Effector CD8-positive, alpha-beta T cell (primary cell): Measurements from ENCODE around the gene C10orf88.
A peak's percentile ranks its signal among the peaks of the same experiment; 100 is the strongest.
"Not testable (repeated sequence)": the region's sequence is repeated elsewhere in the genome, so short reads cannot be mapped to it uniquely, and the experiment has no call there.

Source experiments
- DNase-seq: peaks from one replicate; lab custom pipeline; 2025; lab: John Stamatoyannopoulos, UW

The C10orf88 gene

DNA sequence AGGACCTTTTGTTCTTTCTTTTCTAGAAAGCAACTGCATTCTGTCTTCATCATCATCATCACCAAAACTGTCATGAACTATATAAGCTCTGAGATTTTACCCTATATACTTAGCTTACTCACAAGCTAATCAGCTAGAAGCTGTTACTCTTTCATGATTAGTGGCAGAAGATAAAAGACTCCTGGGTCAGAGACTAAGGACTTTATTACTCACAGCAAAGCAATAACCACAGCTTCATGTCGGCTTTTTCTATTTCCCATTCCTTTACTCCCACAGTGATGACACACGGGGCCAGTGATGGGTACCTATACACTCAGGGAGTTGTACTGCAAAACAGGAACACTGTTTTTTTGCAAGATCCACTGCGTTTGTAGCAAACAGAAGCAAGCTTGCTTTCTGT lies 8.4 kb upstream of the C10orf88 start:
- DNase-seq, result no peak

DNA sequence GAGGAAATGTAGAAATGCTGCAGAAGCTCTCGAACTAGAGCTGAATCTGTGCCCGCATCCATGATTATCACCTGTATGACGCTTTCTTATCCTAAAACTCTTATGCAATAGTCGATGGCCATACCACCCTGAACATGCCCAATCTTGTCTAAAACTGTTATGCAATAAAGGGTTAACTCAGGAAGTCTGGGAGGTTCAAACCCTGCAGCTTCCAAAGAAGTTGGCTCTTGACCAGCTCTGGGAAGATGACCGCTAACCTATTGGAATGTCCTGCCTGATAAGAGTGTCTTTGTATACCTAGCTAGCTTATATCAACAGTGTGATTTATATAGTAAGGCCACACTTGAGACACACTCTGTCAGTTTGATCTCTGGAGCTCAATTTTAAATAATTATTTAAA lies 3.4 kb upstream of the C10orf88 start:
- DNase-seq, result no peak

DNA sequence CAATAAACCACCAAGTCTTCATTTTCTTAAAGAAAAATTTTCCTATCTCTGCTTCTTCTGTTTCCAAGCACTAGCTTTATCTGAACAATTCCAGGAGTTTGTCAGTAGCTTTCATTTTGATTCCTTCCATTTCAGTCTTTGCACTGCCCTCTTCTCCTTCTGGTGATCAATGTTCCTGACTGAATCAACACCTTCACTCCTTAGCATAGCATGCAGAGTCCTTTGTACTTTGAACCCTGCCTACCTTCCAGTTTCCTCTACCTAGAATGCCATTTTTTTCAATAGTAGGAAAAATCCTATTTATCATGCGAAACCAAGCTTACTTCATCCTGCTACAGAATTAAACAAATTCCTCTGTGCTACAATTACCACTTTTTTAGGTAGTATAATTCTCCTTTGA lies 1.9 kb upstream of the C10orf88 start:
- no peak for DNase-seq

DNA sequence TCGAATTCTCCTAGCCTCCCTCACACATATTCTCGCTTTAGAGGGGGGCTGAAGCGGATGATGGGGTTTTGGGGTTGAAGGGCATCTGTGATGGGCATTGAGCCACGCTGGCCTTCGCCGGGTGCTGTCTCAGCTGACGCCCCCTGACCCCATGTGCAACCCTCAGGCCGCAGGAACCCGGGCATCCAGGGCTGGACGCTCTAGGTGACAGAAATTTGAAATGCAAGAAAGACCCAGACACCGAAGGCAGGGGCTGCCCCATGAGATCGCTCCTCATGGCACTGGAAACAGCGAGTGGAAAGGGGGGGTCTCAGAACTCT lies 664 bp upstream of the C10orf88 start:
- DNase-seq, result no peak

DNA sequence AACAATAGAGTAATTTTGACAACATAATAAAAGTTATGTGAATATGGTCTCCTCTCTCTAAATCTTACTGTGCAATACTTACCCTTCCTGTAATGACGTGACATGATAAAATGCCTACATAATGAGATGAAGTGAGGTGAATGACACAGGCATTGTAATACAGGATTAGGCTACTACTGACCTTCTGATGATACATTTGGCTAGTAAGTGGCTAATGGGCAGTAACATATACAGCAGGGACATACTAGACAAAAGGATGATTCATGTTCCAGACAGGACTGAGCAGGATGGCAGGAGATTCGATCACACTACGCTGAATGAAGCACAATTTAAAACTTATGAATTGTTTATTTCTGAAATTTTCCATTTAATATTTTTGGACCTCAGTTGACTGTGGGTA lies 4.7 kb downstream of the C10orf88 start:
- DNase-seq, result no peak

DNA sequence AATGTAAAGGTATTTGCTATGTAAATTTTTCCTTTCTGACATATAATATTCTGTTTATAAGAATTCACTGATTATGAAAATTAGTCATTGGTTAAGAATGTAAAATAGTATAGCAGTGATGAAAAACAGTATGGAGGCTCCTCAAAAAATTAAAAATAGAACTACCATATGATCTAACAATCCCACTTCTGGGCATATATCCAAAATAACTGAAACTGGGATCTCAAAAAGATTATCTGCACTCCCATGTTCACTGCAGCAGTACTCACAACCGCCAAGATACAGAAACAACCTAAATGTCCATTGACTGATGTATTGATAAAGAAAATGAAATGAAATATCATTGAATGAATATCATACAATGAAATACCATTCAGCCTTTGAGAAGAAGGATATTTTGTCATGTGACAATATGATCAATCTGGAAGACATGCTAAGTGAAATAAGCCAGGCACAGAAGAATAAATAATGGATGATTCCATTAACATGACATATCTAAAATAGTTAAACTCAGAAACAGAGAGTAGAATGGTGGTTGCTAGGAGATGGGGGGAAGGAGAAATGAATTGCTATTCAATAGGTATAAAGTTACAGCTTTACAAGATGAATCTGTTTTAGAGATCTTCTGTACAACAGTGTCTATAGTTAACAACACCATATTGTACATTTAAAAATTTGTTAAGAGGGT lies 14.0 kb downstream of the C10orf88 start:
- no peak for DNase-seq

DNA sequence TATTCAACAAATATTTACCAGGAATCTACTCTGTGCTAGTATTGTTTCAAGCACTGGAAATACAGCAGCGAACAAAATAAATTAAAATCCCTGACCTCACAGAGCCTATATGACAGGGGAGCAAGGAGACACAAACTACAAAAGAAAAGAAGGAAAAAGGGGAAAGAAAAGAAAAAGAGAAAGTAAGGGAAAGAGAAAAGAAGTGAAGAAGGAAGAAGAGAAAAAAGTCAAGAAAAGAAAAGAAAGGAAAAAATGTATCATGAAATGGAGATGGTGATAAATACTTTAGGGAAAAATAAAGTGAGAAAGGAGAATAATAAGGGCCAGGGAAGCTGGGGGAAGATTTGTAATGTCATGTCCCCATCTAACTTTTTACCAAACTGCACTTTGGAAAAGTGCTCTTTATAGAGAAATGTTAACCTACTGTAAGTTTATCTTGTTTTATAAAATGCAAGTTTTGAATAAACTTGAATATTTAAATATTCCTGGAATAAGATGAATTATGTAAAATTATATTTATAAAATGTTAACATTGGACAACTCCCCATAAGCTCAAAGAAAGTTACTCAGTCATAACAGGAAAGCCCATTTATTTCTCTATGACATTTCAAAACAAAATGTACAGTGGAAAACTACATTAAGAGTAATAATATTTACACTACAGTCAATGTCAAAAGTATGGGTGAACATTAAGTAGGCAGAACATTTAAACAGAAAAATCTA lies 14.7 kb downstream of the C10orf88 start:
- no peak for DNase-seq

DNA sequence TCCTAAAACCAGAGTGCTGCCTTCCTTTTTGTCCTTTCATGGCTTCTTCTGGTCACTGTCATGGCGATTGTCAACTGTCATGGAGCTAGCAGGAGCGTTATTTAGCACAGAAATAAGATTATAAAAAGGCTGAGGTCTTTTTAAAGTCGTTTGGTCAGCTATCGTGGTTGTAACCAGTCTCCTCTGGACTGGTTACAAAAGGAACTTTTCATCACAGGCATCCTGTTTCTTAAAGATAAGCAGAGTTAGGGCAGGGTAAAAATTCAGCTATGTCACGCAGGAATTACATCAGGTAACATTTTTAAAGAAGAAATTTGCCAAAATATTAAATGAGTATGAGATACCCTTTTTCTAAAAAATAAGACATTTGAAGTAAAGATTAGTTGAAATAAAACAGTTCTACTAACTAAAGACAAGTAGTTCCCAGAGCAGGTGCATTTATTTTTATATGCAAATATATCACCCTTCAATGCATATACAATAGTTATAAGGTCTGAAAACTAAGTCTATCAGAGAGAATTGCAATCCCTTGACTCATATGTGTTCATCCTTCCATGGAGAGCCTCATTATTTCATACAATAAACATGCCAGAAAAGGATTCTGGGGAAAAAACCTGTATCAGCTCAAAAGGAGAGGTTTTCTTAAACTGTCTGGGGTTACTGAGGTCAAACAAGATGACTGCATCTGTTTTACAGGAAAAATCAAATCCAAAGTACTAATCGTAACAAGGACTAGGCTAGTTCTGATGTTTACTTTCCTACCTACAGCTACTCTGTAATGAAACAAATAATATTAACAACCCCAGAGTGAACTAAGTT lies 22.7 kb downstream of the C10orf88 start:
- DNase-seq, result no peak

DNA sequence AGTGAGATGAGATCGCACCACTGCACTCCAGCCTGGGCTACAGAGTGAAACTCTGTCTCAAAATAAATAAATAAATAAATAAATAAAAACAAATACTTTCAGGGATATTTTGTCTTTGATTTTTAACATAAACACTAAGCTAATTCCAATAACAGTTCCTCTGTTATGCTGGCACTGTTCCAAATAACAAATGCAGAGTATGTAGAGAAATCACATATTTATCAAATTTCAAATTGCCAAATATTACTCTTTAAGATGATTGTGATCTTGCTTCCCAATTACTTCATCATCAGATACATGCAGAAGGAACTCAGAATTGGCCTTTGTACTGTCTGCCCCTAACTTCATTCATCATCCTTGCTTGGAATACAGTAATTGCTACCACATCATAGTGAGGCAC lies 23.9 kb downstream of the C10orf88 start:
- DNase-seq, result no peak

DNA sequence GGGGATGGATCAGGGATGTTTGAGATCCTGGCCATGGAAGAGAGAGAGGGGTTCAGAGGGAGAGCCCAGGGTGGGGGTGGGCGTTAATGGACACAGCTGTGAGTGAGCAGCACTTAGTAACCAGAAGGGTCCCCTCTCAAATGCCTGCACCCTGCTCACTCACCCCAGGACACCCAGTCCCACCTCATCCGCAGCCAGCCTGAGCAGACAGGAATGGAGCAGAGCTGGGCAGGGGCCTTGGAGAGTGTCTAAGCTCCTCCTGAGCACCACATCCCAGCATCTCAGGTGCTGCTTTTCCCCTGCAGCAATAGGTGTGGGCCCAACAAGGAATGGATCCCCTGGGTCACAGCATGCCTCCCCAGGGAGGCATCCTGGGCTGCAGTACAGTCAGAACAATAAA lies 38.3 kb downstream of the C10orf88 start:
- no peak for DNase-seq

DNA sequence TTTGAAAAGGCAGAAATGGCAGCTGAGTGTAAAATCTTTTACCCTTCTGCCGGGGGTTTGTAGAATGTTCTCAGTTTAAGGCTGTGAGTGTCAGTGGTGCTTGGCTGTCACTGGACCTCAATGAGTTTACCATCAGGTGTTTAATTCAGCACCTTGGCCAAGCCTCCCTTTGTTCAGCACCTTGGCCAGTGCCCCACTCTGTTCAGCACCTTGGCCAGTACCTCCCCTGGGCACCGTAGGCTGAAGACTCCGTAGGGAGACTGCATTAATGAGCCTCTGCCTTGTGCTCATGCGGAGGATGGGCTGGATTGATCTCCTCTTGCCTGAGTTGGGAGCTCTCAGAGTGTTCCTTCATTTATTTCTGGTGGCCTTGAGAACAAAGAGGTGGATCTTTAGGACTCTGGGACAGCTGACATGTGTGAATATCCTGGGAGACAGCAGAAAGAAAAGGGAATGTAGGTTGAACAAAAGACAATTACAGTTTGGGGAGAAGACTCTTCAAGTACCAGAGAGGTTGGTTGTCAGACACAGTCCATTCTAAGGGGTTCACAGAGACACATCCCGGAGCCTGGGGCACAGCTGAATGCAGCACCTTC lies 42.0 kb downstream of the C10orf88 start:
- DNase-seq, result peak; percentile 32

DNA sequence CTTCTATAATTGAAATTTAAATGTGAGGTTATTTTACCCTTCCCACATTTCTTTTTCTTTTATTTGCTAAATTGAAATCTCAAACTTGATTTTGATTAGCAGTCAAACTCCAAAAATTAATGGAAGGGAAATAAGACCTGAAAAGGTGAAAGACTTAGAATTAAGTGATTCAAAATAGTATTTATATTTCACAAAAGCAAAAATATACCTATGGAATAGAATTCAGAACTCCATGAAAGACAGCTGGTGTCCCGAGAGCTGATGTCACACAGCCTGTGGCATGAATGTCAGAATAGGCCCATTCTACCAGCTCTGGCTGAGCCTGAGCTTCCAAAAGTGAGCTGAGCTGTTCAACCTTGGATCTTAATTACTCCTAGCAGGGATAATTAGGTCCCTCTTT lies 43.7 kb downstream of the C10orf88 start, which contains the start of gene FAM24A:
Gene FAM24A, plus strand, starts transcription at position 301 of the 400 bp plus-strand sequence. CDS start 1,025 bp downstream, outside the sequence.
- DNase-seq, result no peak

DNA sequence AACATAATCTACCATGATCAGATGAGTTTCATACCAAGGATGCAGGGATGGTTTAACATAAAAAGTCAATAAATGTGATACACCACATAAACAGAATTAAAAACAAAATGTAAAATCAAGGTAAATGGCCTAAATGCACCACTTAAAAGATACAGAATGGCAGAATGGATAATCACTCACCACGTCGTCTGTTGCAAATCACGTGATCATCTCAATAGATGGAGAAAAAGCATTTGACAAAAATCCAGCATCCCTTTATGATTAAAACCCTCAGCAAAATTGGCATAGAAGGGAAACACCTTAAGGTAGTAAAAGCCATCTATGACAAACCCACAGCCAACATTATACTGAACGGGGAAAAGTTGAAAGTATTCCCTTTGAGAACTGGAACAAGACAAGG lies 50.2 kb downstream of the C10orf88 start:
- DNase-seq, result not testable (repeated sequence)

DNA sequence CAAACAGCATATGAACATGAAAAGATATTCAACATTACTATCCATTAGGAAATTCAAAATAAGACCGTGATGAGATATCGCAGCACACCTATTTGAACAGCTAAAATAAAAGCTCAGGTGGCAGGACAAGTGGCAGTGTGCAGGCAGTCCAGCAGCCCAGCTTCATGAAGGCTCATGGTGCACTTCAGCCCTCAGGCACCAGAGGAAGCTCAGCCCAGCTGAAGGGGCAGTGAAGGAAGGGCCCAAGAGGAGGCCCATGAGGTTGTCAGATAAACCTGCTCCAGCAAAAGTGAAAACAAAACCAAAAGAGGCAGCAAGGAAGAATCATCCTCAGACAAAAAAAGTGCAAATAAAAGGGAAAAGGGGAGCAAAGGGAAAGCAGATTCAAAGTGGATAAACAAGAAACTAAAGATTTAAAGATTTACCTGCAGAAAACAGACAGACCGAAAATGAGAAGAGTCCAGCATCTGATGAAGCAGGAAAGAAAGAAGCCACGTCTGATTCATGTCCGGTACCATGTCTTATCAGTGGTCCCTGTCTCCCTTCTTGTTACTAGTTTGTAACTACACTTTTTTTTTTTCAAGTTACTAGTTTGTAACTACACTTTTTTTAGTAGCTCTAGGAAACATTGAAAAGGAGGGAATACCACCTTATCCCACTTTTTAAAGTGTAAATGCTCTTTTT lies 59.6 kb downstream of the C10orf88 start:
- DNase-seq, result no peak

DNA sequence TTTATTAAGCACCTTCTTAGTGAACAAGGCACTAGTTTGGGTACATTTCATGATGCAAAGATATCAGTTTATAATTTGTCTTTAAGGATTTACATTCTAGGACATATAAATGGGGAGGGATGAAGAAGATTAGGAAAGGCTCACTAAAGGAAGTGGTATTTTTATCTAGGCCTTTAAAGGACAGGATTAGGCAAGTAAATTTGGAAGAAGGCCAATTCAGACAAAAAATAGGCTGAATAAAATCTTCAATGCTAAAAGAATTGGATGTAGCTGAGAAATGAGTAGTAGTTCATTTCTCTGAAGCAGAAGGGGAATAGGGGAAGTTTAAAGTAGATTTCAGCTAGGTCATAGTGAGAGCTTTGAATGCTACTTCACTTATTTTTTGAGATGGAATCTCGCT lies 69.9 kb downstream of the C10orf88 start:
- DNase-seq, result no peak

DNA sequence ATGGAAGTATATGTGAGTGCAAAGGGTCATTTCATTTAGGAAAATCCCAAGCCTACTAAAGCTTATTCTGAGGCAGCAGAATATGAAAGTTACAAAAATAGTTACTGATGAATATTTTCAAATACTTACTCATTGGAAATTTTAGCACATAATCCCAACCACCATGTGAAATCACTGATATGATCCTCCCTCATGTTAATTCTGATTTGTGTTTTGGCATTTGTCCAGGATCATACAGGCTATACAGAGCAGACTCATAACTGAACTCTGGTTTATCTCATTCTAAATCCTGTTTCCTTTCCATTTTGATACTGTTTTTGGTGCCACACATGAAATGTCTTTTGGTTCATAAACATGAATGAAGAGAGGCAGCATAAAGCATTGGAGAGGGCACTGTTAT lies 71.3 kb downstream of the C10orf88 start:
- DNase-seq, result no peak
